Measurements from ENCODE around the gene DBT.
"Not testable (repeated sequence)": the region's sequence is repeated elsewhere in the genome, so short reads cannot be mapped to it uniquely, and the experiment has no call there.

DNA sequence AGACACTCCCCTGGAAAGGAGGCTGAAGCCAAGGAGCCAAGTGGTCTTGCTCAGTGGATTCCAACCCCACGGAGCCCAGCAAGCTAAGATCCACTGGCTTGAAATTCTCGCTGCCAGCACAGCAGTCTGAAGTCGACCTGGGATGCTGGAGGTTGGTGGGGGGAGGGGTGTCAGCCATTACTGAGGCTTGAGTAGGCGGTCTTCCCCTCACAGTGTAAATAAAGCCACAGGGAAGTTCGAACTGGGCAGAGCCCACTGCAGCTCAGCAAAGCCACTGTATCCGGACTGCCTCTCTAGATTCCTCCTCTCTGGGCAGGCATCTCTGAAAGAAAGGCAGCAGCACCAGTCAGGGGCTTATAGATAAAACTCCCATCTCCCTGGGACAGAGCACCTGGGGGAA lies 49.6 kb downstream of the DBT start:
- TF ChIP-seq SUZ12 (IDR thresholded peaks at IDR 0.05); L3MBTL2 (conservative IDR thresholded peaks at IDR 0.05); FOXM1 (IDR thresholded peaks at IDR 0.05; ENCODE audit: borderline replicate concordance); FOXK2 (IDR thresholded peaks at IDR 0.05); SP1 (IDR thresholded peaks at IDR 0.05); ZNF384 (IDR thresholded peaks at IDR 0.05); NFRKB (IDR thresholded peaks at IDR 0.05); BHLHE40 (IDR thresholded peaks at IDR 0.05; ENCODE audit: borderline replicate concordance): not testable (repeated sequence)

Data from HEK293T (cell line).